HG03175 (cell line): ENCODE data around the gene SRSF12.
"Not testable (repeated sequence)": the region's sequence is repeated elsewhere in the genome, so short reads cannot be mapped to it uniquely, and the experiment has no call there.

Source experiments
- ATAC-seq: cut with Tn5 transposase; IDR thresholded peaks from one replicate; pipeline ENCODE4 v1.9.1; 2021; ENCODE audit warnings: mild to moderate bottlenecking, moderate library complexity; ENCODE audit not compliant: unreplicated experiment

Gene SRSF12

GRCh38 chr6:89073014-89073620 lies 44.8 kb downstream of the SRSF12 start:
- no peak for ATAC-seq

- no peak for ATAC-seq
Measured at GRCh38 chr6:89071036-89071435, 46.8 kb downstream of the SRSF12 start.

GRCh38 chr6:89069536-89070163 lies 48.2 kb downstream of the SRSF12 start:
- ATAC-seq, result no peak

DNA sequence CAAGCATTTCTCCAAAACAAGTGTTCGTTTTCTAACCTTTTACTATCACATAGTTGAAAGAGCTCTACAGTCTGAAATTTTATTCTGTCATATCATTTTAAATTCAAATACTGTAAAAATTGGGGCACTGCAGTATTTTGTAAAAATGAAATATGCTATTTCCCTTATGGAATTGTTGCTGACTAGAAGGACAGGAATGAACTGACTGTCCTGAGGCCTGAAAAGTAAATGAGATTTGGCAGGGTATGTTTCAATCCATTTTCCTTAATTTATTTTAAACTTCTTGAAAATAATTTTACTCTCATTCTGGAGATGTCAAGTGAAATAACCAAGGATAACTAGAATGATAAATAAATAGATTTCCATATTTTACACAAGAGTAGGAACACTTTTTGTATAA lies 49.2 kb downstream of the SRSF12 start:
- ATAC-seq, result no peak

DNA sequence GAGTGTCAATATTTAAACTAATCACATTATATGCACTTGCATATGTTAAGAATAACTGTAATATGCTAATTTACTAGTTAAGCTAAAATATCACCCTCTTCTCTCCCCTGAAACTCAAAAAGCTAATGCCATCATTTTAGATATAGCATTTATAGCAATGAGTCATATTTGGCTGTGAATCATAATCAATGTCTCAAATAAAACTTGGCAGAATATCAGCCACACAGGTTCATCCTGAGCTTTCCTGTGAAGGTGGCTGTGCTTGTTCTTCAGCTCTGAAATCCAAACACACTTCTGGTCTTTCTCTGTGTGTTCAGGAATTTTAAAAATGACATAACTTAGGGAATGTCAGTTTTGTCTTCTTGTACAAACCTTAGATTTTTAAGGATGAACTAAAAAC lies 50.1 kb downstream of the SRSF12 start:
- ATAC-seq, result no peak

GRCh38 chr6:89066940-89067646 lies 50.8 kb downstream of the SRSF12 start:
- no peak for ATAC-seq

GRCh38 chr6:89066121-89066520 lies 51.8 kb downstream of the SRSF12 start:
- ATAC-seq, result not testable (repeated sequence)

- not testable (repeated sequence) for ATAC-seq
Measured at GRCh38 chr6:89064931-89065330, 52.9 kb downstream of the SRSF12 start.

GRCh38 chr6:89063881-89064280 lies 54.0 kb downstream of the SRSF12 start:
- no peak for ATAC-seq

DNA sequence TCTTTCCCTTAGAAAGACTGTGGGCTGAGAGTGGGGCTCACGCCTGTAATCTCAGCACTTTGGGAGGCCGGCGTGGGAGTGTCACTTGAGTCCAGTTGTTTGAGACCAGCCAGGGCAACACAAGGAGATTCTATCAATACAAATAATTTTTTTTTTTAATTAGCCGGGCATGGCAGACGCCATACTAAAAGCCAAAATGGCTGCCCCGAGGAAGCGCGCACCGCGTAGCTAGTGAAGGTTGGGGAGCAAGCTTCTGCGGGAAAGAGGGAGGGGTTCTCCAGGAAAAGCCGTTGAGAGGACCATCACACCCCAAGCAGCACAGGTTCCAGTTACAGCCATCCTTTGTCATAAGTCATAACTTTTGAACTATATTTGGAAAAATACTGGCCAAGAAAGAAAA lies 58.6 kb downstream of the SRSF12 start:
- no peak for ATAC-seq

DNA sequence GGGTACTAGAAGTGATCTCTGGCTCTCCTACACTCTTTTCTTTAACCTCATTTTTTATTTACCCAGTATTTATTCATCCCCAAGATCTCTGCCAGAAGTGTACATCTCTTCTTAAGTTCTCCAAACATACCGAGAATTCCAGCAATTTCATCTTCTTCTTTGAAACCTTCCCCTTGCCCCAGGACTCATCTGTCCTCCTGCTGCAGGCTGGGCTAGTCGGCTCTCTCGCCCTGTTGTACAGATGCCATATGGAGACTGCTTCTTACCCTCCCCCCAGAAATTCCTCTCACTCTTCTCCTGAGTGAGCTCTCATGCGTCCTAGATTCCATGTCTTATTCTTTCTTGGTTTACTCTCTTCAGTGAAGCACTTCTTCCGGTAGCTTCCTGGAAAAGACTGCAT lies 59.2 kb downstream of the SRSF12 start:
- no peak for ATAC-seq

GRCh38 chr6:89057759-89058158 lies 60.1 kb downstream of the SRSF12 start:
- ATAC-seq, result no peak

GRCh38 chr6:89054208-89054607 lies 63.7 kb downstream of the SRSF12 start:
- no peak for ATAC-seq

DNA sequence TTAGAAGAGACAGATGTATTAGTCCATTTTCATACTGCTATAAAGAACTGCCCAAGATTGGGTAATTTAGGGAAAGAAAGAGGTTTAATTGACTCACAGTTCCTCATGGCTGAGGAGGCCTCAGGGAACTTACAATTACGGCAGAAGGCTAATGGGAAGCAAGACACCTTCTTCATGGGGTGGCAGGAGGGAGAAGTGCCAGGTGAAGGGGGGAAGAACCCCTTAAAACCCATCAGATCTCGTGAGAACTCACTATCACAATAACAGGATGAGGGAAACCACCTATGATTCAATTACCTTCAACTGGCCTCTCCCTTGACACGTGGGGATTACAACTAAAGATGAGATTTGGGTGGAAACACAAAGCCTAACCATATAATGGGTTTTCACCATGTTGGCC lies 66.2 kb downstream of the SRSF12 start:
- no peak for ATAC-seq

DNA sequence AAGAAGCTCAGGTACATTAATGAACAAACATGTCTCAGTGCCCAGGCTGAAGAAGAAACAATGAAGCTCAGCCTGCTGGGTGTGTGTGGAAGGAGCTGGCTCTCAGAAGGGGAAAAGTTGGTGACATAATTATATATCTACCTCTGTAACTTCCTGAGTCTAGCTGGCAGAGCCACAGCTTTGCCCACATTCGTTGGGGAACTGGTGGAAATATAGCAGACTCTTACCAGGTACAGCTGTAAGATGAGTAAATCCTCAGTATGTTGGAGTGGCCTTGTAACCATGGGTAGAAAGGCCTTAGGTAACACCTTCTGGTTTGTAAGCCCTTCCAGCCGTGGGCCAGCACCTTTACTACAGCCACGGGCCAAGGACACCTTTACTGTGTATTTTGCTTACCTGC lies 67.2 kb downstream of the SRSF12 start:
- no peak for ATAC-seq

DNA sequence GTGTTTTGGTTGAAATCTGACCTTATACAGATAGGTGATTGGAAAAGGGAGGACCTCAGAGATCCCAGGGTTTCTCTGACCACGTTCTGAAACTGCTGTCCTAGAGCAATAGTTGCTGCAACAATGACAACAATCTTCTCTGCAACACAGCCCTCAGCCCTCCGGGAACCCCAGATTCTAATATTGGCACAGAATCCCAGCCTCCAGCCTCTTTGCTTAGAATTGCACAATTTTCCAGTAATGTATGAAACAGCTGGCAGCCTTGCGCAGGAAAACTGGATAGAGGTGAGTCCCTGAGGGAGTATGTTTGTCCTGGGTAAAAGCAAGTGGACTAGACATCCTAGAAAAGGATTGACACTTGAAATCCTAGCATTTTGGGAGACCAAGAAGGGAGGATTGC lies 67.7 kb downstream of the SRSF12 start:
- ATAC-seq, result no peak

GRCh38 chr6:89048985-89049384 lies 68.9 kb downstream of the SRSF12 start:
- ATAC-seq, result no peak

DNA sequence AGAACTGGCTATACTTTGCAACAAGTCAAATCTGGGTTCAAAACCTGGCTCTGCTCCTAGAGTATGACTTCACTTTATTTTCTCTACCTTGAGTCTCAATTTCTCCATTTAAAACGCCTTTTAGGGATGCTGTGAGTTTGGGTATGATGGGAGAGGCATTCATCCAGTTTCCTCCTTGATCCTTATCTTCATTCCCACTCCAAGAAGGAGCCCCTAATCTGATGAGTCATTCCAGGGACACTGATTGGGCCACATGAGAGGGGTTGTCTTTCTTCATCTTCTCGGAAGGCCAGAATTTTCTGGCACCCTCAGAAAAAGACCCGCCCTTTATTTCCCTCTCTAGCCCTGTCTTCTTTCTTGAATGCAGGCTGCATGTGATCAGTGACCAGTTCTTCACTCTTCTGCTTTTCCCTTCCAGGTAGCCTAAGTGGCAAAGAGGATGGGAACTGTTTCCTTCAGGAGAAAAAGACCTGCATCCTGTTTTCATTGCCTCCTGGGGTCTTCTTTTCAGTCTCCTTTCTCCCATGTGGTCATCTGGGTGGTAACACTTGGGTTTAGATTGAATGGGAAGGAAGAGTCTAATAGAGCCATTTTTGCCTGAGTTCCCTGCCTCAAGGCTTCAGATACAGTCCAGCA lies 69.5 kb downstream of the SRSF12 start:
- ATAC-seq, result no peak

GRCh38 chr6:89047473-89047872 lies 70.4 kb downstream of the SRSF12 start:
- no peak for ATAC-seq
